HG02970 (cell line): Measurements from ENCODE around the gene LPA.

Source experiments
- ATAC-seq: cut with Tn5 transposase; IDR thresholded peaks from one replicate; pipeline ENCODE4 v1.9.1; 2021; ENCODE audit warnings: mild to moderate bottlenecking, moderate library complexity, moderate number of reproducible peaks; ENCODE audit not compliant: unreplicated experiment, low FRiP score

LPA gene

DNA sequence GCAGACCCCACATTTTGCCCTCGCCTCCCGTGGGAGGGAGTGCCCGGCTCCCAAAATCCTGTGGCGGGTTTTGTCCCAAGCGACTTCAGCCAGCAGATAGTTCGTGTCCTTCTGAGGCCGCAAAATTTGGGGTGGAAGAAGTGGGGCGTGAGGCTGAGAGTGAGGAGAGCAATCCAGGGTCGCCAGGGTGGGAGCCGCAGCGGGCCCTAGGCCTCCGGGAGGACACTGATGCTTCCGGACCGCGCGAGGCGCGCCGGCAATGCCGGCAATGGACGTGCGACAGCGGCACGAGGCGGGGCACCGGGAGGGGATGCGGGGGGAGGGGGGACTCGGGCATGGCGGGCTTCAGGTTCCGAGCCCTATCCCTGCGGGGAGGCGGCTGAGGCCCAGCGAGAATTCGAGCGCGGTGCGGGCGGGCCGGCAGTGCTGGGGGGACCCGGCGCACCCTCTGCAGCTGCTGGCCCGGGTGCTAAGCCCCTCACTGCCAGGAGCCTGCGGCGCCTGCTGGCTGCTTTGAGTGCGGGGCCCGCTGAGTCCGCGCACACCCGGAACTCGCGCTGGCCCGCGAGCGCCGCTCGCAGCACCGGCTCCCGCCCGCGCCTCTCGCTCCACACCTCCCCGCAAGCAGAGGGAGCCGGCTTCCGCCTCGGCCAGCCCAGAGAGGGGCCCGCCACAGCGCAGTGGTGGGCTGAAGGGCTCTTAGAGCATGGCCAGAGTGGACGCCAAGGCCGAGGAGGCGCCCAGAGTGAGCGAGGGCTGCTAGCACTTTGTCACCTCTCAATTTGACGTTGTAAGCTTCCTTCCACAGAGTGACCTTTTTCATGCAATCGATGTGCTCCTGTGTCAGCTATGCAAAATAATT is 143.8 kb downstream of the LPA start:
- ATAC-seq = peak; percentile 72

GRCh38 chr6:160519603-160520042 is 144.5 kb downstream of the LPA start:
- ATAC-seq = peak; percentile 85

DNA sequence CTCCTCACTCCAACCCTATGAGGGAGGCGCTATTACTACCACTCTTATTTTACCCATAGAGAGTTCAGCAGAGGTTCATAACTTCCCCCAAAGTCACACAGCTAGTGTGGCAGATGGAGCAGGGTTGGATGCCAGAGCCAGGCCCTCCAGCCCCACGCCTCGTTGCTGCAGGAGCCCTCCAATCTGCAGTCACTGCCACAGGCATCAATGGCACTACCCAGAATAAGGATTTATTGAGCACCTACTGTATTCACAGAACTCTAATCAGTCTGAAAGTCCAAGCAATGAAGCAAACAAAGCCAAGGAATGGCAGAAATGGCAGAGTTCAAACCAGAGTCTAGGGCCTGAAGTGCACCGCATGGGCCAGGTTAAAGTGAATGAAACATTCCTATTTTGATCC is 144.9 kb downstream of the LPA start:
- ATAC-seq = no peak

DNA sequence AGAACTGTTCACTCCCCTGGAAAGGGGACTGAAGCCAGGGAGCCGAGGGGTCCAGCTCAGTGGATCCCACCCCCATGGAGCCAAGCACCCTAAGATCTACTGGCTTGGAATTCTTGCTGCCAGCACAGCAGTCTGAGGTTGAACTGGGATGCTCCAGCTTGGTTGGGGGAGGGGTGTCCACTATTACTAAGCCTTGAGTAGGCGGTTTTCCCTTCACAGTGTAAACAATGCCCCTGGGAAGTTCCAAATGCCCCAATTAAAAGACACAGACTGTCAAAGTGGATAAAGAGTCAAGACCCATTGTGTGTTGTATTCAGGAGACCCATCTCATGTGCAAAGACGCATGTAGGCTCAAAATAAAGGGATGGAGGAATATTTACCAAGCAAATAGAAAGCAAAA is 150.2 kb downstream of the LPA start:
- no peak for ATAC-seq

DNA sequence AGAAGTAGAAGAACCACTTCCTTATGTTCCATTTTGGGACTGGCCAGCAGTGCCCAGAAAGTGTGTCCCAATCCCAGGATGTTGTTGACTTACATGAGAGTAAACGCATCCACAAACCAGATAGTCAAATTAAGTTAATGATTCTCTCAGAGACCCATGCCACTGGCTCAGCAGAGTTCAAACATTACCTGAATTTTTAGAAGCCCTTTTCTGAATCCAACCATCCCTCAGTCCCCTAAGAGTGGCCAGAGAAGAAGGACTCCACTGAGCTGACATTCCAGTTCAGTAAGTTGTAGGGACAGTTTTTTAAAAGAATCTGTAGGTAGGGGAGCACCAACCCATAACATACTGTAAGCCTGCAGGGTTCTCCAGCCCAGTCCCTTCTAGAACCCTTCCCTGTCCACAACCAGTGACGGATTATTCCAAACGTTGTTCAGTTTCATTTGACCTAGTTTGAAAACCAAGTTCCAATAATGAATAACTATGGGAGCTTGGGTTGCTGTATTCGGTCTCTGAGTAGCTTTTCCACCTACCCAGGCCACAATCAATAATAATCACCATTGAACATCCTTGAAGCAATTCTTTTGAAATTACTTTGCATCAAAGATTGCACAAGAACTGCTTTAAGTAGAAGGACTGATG is 153.0 kb downstream of the LPA start:
- no peak for ATAC-seq

DNA sequence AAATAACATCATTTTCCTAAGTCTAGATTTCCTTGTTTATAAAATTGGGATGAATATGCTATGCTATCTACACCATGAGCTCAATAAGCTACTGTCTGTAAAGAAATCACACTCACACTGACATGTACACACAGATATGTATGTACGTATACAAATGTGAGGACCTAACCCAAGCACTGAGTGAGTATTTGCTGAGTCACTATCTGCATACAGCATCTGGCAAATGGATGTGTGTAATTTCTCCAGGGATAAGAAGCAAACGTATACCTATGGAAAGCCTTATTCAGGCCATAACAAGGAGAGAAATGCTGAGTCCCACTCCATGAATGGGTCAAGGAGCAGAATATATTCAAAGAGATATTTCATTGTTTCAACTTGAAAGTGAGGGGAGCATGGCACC is 153.9 kb downstream of the LPA start:
- no peak for ATAC-seq

GRCh38 chr6:160509610-160510009 is 154.5 kb downstream of the LPA start:
- no peak for ATAC-seq

GRCh38 chr6:160508599-160508998 is 155.5 kb downstream of the LPA start:
- ATAC-seq = no peak

GRCh38 chr6:160507420-160507819 is 156.7 kb downstream of the LPA start:
- ATAC-seq = no peak

DNA sequence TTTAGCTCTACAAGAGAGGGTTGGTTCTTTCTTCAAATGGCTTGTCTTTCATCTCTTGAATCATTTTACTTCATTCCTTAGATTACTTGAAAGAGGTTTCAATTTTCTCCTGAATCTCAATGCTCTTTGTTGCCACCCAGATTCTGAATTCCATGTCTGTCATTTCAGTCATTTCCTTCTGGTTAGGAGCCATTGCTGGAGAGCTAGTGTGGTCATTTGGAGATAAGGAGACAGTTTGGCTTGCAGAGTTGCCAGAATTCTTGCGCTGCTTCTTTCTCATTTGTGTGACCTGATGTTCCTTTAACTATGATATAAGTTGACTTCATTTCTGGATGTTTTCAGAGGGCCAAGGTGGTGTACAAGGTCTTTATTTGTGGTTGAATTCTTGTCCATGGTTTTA is 158.1 kb downstream of the LPA start:
- ATAC-seq = no peak

DNA sequence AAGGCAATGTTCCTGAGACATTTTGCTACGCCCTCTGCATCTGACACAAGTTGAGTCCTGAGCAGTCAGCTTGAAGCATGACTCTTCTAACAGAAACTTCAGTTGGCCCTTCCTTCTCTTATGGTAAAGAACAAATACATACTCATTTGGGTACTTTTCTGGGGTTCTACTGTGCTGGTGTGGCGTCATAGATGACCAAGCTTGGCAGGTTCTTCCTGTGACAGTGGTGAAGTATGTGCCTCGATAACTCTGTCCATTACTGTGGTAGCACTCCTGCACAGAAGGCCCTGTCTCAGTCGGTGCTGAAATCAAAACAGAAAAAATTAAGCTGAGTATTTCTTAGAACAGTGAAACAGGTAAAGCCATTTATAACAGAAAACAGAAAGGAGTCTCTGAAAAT is 163.4 kb downstream of the LPA start:
- no peak for ATAC-seq

DNA sequence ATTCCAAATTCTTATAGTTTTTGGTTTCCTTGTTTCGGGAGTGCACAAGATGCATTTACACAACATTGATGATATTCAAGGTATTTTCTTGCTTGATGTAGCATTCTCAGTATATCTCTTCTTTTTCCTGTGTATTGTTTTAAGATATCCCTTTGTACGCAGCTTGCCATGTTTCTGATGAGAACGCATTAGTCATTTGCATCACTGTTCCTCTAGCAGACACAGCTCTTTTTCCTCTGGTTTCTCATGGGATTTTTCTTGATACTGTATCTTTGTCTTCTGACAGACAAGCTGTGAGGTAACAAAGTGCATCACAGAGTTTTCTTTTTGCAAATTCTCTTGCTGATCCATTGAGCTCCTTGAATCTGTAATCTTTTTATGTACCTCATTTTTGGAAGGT is 169.5 kb downstream of the LPA start:
- ATAC-seq = no peak

GRCh38 chr6:160489091-160489490 is 175.0 kb downstream of the LPA start:
- no peak for ATAC-seq

DNA sequence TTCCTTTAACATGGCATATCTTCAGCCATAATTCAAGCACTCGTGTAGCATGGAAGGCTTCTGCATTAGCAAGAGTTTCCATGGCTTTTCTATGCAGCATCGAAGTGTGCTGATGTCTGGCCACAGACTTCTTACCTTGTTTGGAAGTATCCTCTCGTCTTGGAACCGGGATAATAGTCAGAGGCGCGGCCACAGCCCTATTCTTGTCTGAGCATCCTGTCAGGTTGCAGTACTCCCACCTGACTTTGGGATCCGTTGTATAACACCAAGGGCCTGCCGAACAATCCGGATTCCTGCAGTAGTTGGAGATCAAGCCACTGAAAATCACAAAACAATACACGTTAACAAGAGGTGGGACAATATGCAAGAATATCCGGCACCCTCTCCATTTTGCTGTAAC is 177.0 kb downstream of the LPA start:
- no peak for ATAC-seq
